ENCODE measurements around the gene NFATC1.

NFATC1 gene

DNA sequence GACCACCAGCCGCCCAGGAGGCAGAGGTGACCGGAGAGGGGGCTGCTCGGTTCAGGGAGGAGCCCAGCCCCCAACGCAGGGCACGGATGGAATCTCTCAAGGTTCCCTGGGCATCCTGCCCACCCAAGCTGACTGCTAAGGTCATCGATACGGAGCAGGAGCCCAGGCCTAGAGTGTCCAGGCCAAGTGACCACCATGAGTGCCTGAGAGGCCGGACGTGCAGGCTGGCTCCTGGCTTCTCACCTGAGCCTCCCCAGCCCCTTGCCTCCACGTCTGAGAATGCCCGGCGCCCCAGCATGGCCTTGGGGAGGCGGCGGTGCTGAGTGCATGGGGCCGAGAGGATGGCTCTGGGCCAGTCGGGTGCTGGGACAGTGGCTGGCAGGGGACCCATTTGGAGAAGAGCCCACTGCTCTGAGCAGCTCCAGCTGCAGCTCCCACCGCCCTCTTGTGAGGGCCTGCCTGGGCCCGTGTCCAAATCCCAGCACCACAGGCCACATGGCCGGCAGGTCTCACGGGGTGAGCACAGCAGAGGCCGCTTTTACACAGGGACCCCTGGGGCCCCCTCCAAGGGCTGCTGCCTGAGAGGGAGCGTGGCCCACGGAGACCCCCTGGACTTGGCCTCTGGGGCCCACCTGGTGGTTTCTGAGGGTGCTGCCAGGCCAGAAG, 181.1 kb downstream of the NFATC1 start:
- Histone ChIP-seq H3K36me3 (ENCODE audit: control insufficient read depth, insufficient read depth, low read length) (no peaks in the 10 kb centered on the region), H3K9me3 (ENCODE audit: control insufficient read depth, low read length) (peaks cover 25% of the 10 kb centered on the region), H3K4me1 (ENCODE audit: control insufficient read depth, insufficient read depth, low read length, poor library complexity, severe bottlenecking) (peaks cover 10% of the 10 kb centered on the region), H3K4me3 (ENCODE audit: extremely low read depth, insufficient read depth, low read length, poor library complexity, severe bottlenecking) (no peak overlapping the region), H3K27ac (ENCODE audit: low read depth, low read length, severe bottlenecking) (no peak overlapping the region)
- 89 to 92% methylated on average over 18 to 20 of the region's 23 CpGs for WGBS, 2 experiments (ENCODE audit: insufficient coverage in 2 of 2)

DNA sequence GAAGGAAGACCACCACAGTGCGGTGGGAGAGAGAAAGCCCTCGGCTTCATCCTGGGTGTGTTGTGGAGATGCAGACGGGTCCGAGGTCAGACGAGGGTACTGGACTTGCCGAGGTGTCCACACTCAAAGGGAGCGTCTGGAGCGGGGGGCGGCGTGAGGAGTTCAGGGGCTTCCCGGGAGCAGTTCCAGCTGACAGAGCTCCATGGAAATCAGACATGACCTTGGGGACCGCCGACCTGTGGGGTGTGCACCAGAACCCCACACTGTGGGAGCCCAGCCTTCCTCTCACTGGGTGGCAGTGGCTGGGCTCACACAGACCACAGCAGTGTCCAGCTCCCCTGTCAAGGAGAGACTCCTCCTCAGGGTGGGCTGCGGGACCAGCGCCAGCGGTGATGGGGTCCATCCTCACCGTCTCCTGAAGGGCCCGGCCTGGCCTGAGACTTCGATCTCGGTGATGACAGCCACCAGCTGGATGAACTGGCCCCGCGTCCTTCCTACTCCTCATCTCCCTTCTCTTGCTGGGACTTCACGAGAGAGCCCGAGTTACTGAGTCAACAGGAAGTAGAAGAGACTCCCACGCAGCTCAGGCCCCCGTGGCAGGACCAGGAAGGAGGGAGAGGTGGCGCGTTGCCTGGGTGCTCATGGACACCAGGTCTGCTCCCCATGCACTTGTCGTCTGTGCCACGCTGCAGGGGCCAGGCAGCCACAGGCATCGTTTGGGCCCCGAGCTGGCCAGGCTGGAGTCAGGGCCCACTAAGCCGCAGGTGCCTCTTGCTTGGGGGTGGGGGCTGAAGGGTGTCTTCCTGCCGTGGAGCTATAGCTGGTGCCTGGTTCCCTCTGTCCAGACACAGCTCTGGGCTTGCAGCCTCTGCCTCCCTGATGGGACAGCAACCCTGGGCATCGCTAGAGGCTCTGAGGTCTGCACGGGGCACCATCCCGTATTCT, 182.0 kb downstream of the NFATC1 start:
- H3K4me1 ChIP-seq (ENCODE audit: control insufficient read depth, insufficient read depth, low read length, poor library complexity, severe bottlenecking) = peaks cover 10% of the 10 kb centered on the region
- 91 to 92% methylated on average over 33 to 35 of the region's 37 CpGs for WGBS, 2 experiments (ENCODE audit: insufficient coverage in 2 of 2)
- no peak overlapping the region for H3K27ac ChIP-seq (ENCODE audit: low read depth, low read length, severe bottlenecking)
- H3K9me3 ChIP-seq (ENCODE audit: control insufficient read depth, low read length) = peaks cover 24% of the 10 kb centered on the region
- no peaks in the 10 kb centered on the region for H3K36me3 ChIP-seq (ENCODE audit: control insufficient read depth, insufficient read depth, low read length)
- no peak overlapping the region for H3K4me3 ChIP-seq (ENCODE audit: extremely low read depth, insufficient read depth, low read length, poor library complexity, severe bottlenecking)

DNA sequence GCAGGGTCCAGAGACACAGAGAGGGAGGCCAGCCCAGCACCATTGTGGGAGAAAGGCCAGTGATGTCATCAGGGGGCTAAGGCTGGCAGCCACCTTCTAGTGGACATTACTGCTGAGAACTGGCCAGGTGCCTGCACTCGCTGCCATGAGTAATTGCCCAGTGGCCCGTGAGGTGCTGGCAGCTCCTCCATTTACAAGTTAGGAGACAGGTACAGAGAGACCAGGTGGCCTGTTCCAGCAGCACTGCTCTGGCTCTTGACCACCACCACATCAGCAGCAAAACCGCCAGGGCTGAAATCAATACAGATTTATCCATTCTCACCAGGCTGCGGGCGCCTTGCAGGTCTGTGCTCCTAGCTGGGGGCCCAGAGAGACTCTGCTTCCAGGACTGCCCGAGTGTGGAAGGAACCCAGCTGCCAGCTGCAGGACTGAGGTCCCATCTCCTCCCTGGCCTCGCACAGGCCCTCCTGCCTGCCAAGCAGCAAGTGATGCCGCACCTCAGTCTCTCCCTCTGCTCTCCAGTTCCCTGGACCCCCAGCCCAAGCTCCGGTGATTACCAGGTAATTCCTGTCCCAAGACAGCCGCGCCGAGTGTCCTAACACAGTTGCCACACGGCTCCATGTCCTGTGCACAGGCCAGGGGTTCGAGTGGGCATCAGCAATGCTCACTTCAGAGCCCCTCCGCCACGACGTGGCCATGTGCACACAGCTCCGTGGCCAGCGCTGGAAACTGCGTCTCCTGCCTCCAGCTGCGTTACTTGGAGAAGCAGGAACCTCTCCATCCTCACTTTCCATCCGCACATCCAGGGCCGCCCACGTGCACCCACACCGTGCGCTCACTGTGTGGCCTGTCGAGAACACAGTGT, 182.9 kb downstream of the NFATC1 start:
- Histone ChIP-seq H3K4me3 (ENCODE audit: extremely low read depth, insufficient read depth, low read length, poor library complexity, severe bottlenecking) (no peak overlapping the region), H3K4me1 (ENCODE audit: control insufficient read depth, insufficient read depth, low read length, poor library complexity, severe bottlenecking) (peaks cover 10% of the 10 kb centered on the region), H3K9me3 (ENCODE audit: control insufficient read depth, low read length) (peaks cover 16% of the 10 kb centered on the region), H3K36me3 (ENCODE audit: control insufficient read depth, insufficient read depth, low read length) (no peaks in the 10 kb centered on the region), H3K27ac (ENCODE audit: low read depth, low read length, severe bottlenecking) (no peak overlapping the region)
- 94% methylated on average over 25 of the region's 27 CpGs for WGBS, 2 experiments (ENCODE audit: insufficient coverage in 2 of 2)
